GM10266 (cell line): ENCODE results near the gene PDPN.

Experiments used
- DNase-seq: peaks from one replicate; pipeline ENCODE4 v3.0.0; 2012; ENCODE audit errors: extremely low spot score
- CTCF ChIP-seq: IDR thresholded peaks from 2 replicates; pipeline ENCODE4 v1.5.1; 2012; ENCODE audit warnings: mild to moderate bottlenecking, low read depth; ENCODE audit not compliant: control insufficient read depth, insufficient read depth; ENCODE audit errors: missing control alignments

The PDPN gene

GRCh38 chr1:13586001-13586400 is 2.4 kb downstream of the PDPN start:
- TF ChIP-seq CTCF = no peak
- no peak for DNase-seq

- no peak for TF ChIP-seq CTCF
- DNase-seq = no peak
Observed at GRCh38 chr1:13587256-13588030, 3.8 kb downstream of the PDPN start.

- DNase-seq = no peak
- no peak for TF ChIP-seq CTCF
Observed at GRCh38 chr1:13588946-13589796, 5.5 kb downstream of the PDPN start.

- TF ChIP-seq CTCF = no peak
- no peak for DNase-seq
Observed at GRCh38 chr1:13590486-13590885, 6.9 kb downstream of the PDPN start.

- no peak for DNase-seq
- no peak for TF ChIP-seq CTCF
Observed at GRCh38 chr1:13593511-13594131, 10.0 kb downstream of the PDPN start.

- DNase-seq = no peak
- TF ChIP-seq CTCF = no peak
Observed at GRCh38 chr1:13595411-13595810, 11.8 kb downstream of the PDPN start.
